GM12865 (cell line): ENCODE data around the gene SPOCK1.
"Not testable (repeated sequence)": the region's sequence is repeated elsewhere in the genome, so short reads cannot be mapped to it uniquely, and the experiment has no call there.

Source experiments
- DNase-seq: peaks from one replicate; pipeline ENCODE4 v3.0.0; 2010; ENCODE audit warnings: low read depth
- H3K4me3 ChIP-seq: 2 replicates; pipeline ENCODE4 v1.5.1; 2011; ENCODE audit warnings: mild to moderate bottlenecking, low read depth, low read length, control low read depth
- TF ChIP-seq, protein P1 (sequence below): IDR thresholded peaks from 2 replicates; pipeline ENCODE4 v1.5.1; 2011; ENCODE audit warnings: low read length, control low read depth, low read depth, inconsistent platforms; ENCODE audit not compliant: insufficient read depth; ENCODE audit errors: missing control alignments

Gene SPOCK1

DNA sequence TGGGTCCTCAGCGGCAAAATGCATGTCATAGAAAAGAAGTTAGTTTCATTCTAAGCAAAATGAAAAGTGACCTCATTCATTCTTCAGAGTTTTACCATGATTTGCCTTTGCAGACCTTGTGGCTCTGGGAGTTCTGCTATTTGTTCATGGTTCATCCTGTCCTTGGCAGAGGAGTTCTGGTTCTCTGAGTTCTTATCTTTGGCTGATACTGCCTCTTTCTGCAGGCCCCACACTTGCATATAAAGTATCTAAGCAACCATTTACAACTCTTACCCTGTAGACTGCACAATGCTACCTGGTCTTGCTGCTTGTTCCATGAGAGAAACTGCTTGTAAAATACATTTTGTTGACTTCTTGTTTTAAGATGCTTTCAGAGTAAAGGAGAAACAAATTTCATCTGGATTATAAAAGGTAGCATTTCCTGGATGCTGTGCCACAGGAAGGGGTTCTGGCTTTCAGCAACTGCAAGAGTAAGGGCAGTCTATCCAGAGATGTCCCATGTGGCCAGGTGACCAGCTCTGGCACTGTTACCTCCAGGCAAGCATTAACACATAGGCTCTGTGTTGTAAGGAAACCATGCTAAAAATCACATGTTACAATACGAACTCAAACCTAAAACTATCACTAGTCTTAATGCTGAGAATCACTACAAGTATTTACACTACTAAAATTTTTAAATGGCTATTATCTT is 513.2 kb downstream of the SPOCK1 start:
- H3K4me3 ChIP-seq = no peak overlapping the region
- TF ChIP-seq, protein P1, sequence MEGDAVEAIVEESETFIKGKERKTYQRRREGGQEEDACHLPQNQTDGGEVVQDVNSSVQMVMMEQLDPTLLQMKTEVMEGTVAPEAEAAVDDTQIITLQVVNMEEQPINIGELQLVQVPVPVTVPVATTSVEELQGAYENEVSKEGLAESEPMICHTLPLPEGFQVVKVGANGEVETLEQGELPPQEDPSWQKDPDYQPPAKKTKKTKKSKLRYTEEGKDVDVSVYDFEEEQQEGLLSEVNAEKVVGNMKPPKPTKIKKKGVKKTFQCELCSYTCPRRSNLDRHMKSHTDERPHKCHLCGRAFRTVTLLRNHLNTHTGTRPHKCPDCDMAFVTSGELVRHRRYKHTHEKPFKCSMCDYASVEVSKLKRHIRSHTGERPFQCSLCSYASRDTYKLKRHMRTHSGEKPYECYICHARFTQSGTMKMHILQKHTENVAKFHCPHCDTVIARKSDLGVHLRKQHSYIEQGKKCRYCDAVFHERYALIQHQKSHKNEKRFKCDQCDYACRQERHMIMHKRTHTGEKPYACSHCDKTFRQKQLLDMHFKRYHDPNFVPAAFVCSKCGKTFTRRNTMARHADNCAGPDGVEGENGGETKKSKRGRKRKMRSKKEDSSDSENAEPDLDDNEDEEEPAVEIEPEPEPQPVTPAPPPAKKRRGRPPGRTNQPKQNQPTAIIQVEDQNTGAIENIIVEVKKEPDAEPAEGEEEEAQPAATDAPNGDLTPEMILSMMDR = no peak
- no peak for DNase-seq

DNA sequence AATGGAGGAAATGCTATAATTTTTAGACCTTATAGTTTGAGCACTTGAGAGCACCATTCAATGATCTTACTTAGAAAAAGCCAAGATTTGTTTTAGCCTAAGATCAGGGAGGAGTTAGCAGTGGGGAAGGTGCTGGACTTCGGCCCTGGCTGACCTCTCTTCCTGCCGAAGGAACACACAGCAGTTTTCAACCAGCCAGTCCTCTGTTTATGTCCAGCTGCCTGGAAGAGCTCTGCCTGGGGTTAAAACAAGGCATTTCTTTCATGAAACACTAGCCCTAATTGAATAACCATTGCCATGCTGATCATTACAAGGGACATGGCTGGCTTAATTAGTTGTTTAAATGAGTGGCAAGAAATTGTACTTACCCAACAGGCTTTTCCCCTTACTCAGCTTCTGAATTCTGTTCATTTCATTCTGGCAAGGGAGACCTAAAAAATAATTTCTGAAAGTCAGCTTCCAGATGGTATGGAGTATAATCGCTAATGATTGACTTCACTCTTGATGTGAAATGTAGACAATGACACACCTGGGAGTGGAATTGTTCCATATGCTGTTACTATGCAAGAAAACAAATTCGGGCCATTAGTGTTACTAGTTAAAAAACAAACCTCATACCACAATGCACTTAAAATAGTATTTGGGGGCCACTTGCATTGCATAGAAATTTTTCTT is 514.2 kb downstream of the SPOCK1 start:
- no peak overlapping the region for H3K4me3 ChIP-seq
- DNase-seq = no peak
- TF ChIP-seq, protein P1 = no peak

DNA sequence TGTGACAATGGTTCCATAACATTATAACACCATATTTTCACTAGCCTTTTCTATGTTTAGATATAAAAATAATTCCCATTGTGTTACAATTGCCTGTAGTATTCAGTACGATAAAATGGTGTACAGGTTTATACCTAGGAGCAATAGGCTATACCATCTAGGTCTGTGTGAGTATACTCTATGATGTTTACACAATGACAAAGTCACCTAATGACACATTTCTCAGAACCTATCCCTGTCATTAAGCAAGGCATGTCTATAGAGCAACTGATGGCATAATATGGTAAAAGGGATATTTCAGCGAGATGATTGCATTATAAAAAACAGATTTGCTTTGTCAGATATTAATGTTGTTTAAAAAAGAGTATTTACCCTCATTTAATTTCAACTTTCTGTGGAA is 517.2 kb downstream of the SPOCK1 start:
- TF ChIP-seq, protein P1 = no peak
- DNase-seq = no peak
- H3K4me3 ChIP-seq = no peak overlapping the region

DNA sequence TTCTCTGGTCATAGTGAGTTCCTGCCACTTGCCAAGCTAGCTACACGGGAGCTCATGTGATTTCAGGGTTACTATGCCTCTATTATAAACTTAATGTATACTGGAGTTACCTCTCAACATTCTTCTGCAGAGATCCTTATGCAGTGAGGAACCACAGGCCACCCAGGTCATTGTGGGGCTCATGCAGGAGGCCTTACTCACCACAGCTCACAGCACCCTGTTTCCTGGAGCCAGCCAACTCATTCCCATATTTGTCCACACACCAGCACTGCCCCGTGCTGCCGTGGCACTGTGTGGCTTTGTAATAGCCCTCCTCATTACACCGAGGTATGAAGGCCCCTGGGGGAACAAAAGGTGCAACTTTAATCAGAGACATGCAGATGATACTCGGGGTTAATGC is 520.0 kb downstream of the SPOCK1 start:
- no peak for DNase-seq
- H3K4me3 ChIP-seq = no peak overlapping the region
- TF ChIP-seq, protein P1 = no peak

DNA sequence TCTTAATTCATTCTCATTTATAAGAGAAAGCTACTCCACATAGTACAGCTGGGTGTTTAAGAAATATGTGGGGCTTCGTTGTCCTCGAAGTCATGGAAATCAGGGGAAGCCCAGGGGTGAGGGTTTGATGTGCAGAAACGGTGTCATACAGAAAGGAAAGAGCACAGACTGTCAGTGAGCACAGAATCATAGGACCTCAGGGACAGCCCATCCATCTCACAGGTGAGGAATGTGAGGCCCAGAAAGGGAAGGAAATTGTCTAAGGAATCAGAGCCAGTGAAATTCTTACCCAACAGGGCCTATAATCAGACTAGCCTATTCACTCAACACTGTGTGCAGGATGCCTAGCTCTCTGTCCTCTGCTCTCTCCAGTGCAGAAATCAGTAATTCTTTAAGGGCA is 535.6 kb downstream of the SPOCK1 start:
- TF ChIP-seq, protein P1 = no peak
- no peak overlapping the region for H3K4me3 ChIP-seq
- no peak for DNase-seq

DNA sequence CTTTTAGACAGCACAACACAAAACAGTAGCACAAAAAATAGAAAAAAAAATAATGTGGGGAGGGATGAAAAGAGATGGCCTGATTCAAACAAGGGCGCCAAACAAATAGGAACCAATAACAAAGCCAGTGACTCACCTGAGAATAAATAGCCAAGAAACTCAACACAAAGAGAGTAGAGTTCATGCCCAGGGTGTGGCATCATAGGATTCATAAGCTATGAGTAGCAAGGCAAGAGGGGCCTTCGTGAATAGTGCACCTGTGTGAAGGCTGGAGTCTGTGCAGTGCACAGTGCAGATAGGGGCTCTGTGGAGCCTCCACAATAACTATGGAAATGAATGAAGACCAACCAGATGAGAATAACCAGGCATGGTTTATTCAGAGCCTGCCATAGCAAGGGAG is 541.7 kb downstream of the SPOCK1 start:
- no peak overlapping the region for H3K4me3 ChIP-seq
- TF ChIP-seq, protein P1 = no peak
- DNase-seq = no peak

DNA sequence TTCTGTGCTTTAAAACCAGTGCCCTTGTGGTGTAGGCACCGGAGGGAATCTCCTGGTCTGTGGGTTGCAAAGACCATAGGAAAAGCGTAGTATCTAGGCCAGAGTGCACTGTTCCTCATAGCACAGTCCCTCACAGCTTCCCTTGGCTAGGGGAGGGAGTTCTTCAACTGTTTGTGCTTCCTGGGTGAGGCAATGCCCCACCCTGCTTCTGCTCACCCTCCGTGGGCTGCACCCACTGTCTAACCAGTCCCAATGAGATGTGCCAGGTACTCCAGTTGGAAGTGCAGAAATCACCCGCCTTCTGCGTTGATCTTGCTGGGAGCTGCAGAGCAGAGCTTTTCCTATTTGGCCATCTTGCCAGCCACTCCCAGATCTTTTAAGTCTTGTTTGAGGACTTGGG is 545.0 kb downstream of the SPOCK1 start:
- not testable (repeated sequence) for H3K4me3 ChIP-seq, DNase-seq

- not testable (repeated sequence) for DNase-seq
Observed at GRCh38 chr5:136953346-136954069, 545.6 kb downstream of the SPOCK1 start.

More at GRCh38 chr5:136953346-136954069, 545.6 kb downstream of the SPOCK1 start:
- H3K4me3 ChIP-seq = not testable (repeated sequence)
